Neural progenitor cell (in vitro differentiated cells): ENCODE measurements around the gene TXNRD3. TPM values are rescaled to one million over a fixed set of nuclear protein-coding genes. Genes with fewer than 3 reads are reported as not detected.

Source experiments
- DNase-seq: peaks from one replicate; pipeline ENCODE4 v3.0.0-alpha.2; 2016; ENCODE audit warnings: low spot score
- H2AFZ ChIP-seq: fragments of 200-600 bp; sonication (generic); replicated peaks from 2 replicates; pipeline ENCODE4 v1.6.1; 2016; ENCODE audit warnings: antibody characterized with exemption
- H3F3A ChIP-seq: fragments of 200-600 bp; sonication (generic); 2 replicates; pipeline ENCODE4 v1.6.1; 2016; ENCODE audit warnings: antibody characterized with exemption, low read depth
- H3K27ac ChIP-seq: fragments of 200-600 bp; sonication (generic); 2 replicates; pipeline ENCODE4 v1.5.1; 2016; ENCODE audit warnings: mild to moderate bottlenecking
- H3K27me3 ChIP-seq: fragments of 200-600 bp; sonication (generic); 2 replicates; pipeline ENCODE4 v1.6.1; 2016; ENCODE audit warnings: mild to moderate bottlenecking, moderate library complexity
- H3K36me3 ChIP-seq: fragments of 200-600 bp; sonication (generic); 2 replicates; pipeline ENCODE4 v1.5.1; 2016
- H3K4me1 ChIP-seq: fragments of 200-600 bp; sonication (generic); 2 replicates; pipeline ENCODE4 v1.6.1; 2016; ENCODE audit warnings: mixed run types
- H3K4me2 ChIP-seq: fragments of 200-600 bp; sonication (generic); 2 replicates; pipeline ENCODE4 v1.6.1; 2016
- H3K4me3 ChIP-seq: fragments of 200-600 bp; sonication (generic); 2 replicates; pipeline ENCODE4 v1.5.1; 2016
- H3K79me2 ChIP-seq: fragments of 200-600 bp; sonication (generic); 2 replicates; pipeline ENCODE4 v1.6.1; 2016; ENCODE audit warnings: low read depth
- H3K9ac ChIP-seq: fragments of 200-600 bp; sonication (generic); 2 replicates; pipeline ENCODE4 v1.6.1; 2016
- H3K9me3 ChIP-seq: fragments of 200-600 bp; sonication (generic); 2 replicates; pipeline ENCODE4 v1.5.1; 2016; ENCODE audit warnings: low read depth
- H4K20me1 ChIP-seq: fragments of 200-600 bp; sonication (generic); 2 replicates; pipeline ENCODE4 v1.6.1; 2016; ENCODE audit warnings: low read depth
- H3K27ac Mint-ChIP-seq: 3 replicates; pipeline ENCODE4 v1.8.0; 2021; ENCODE audit warnings: mixed read lengths
- H3K27me3 Mint-ChIP-seq: 2 replicates; pipeline ENCODE4 v1.8.0; 2022; ENCODE audit warnings: low read depth, mild to moderate bottlenecking, inconsistent platforms, moderate library complexity, mixed read lengths; ENCODE audit not compliant: insufficient read depth
- H3K36me3 Mint-ChIP-seq: 3 replicates; pipeline ENCODE4 v1.8.0; 2021; ENCODE audit warnings: mixed read lengths
- H3K4me1 Mint-ChIP-seq: 3 replicates; pipeline ENCODE4 v1.8.0; 2021; ENCODE audit warnings: mixed read lengths
- H3K4me3 Mint-ChIP-seq: 3 replicates; pipeline ENCODE4 v1.8.0; 2021; ENCODE audit warnings: mild to moderate bottlenecking, moderate library complexity, mixed read lengths
- H3K9me3 Mint-ChIP-seq: 3 replicates; pipeline ENCODE4 v1.8.0; 2020; ENCODE audit warnings: mixed read lengths
- EZH2 ChIP-seq: fragments of 200-600 bp; sonication (generic); IDR thresholded peaks from 2 replicates; pipeline ENCODE4 v1.6.1; 2017; ENCODE audit warnings: antibody characterized with exemption, mild to moderate bottlenecking, moderate library complexity
- EZH2phosphoT487 ChIP-seq: fragments of 200-600 bp; sonication (generic); IDR thresholded peaks from 2 replicates; pipeline ENCODE4 v1.6.1; 2017; ENCODE audit warnings: antibody characterized with exemption
- total RNA-seq: library from RNA; depleted of rRNA; stranded (reverse); fragments of >200 nt; gene quantifications from 2 replicates; pipeline ENCODE4 v1.2.3, GENCODE V29; 2015; ENCODE audit warnings: low replicate concordance
- TF ChIP-seq, protein P1 (sequence below): fragments of 200-600 bp; sonication (generic); IDR thresholded peaks from 2 replicates; pipeline ENCODE4 v1.5.1; 2017; ENCODE audit warnings: antibody characterized with exemption, mild to moderate bottlenecking

Gene TXNRD3
- total RNA-seq, 1 donor from 2014 or later = 10.3 TPM

DNA sequence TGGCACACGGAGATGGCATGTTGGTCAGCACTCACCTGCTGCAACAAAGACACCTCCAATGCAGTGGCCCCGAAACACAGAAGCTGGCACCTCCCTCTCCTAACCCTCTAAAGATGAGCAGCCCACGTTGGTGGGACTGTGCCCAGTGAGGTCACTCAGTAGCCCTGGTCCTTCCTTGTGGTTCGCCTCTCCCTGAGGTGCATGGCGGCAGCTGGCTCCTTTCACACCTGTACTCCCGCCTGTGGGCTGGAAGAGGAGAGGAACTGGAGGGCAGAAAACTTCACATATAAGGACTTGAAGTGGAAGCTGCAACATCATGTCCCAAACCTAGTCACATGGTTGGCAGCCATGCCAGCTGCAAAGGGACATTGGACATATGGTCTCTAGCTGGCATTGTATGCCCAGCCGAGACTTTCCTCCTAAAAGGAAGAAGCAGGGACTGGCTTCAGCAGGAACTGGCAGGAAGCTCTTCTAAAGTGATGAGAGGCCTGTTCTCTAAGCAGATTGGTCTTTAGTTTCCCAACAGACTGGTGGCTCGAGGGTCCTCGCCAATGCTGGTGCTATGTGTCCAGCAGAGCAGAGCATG lies 85.4 kb downstream of the TXNRD3 start:
- Mint-ChIP-seq H3K9me3 (no peaks in the 10 kb centered on the region), H3K27me3 (no peaks in the 10 kb centered on the region), H3K36me3 (no peaks in the 10 kb centered on the region), H3K4me3 (no peak overlapping the region), H3K4me1 (peaks cover 3% of the 10 kb centered on the region), H3K27ac (no peak overlapping the region)
- Histone ChIP-seq H3K4me2 (no peak overlapping the region), H3K27me3 (peaks cover 4% of the 10 kb centered on the region), H3K27ac (no peak overlapping the region), H3K79me2 (no peaks in the 10 kb centered on the region), H3K9me3 (no peaks in the 10 kb centered on the region), H3K4me1 (no peaks in the 10 kb centered on the region), H3K9ac (no peak overlapping the region), H3F3A (no peaks in the 10 kb centered on the region), H4K20me1 (no peaks in the 10 kb centered on the region), H3K36me3 (no peaks in the 10 kb centered on the region), H2AFZ (no peak overlapping the region), H3K4me3 (no peak overlapping the region)
- TF ChIP-seq, protein P1, sequence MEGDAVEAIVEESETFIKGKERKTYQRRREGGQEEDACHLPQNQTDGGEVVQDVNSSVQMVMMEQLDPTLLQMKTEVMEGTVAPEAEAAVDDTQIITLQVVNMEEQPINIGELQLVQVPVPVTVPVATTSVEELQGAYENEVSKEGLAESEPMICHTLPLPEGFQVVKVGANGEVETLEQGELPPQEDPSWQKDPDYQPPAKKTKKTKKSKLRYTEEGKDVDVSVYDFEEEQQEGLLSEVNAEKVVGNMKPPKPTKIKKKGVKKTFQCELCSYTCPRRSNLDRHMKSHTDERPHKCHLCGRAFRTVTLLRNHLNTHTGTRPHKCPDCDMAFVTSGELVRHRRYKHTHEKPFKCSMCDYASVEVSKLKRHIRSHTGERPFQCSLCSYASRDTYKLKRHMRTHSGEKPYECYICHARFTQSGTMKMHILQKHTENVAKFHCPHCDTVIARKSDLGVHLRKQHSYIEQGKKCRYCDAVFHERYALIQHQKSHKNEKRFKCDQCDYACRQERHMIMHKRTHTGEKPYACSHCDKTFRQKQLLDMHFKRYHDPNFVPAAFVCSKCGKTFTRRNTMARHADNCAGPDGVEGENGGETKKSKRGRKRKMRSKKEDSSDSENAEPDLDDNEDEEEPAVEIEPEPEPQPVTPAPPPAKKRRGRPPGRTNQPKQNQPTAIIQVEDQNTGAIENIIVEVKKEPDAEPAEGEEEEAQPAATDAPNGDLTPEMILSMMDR = no peak
- TF ChIP-seq EZH2phosphoT487 = no peak
- TF ChIP-seq EZH2 = no peak
- no peak for DNase-seq

GRCh38 chr3:126568776-126569342 lies 86.1 kb downstream of the TXNRD3 start:
- peaks cover 4% of the 10 kb centered on the region for H3K27me3 ChIP-seq
- H3K4me3 ChIP-seq = no peak overlapping the region
- H3K27ac Mint-ChIP-seq = no peak overlapping the region
- H3K79me2 ChIP-seq = no peaks in the 10 kb centered on the region
- H2AFZ ChIP-seq = no peak overlapping the region
- no peak overlapping the region for H3K27ac ChIP-seq
- H3K9me3 ChIP-seq = no peaks in the 10 kb centered on the region
- H3K4me1 Mint-ChIP-seq = peaks cover 3% of the 10 kb centered on the region
- no peak overlapping the region for H3K9ac ChIP-seq
- DNase-seq = no peak
- TF ChIP-seq EZH2 (no peak), EZH2phosphoT487 (no peak)
- TF ChIP-seq, protein P1 = no peak
- H3K36me3 Mint-ChIP-seq = no peaks in the 10 kb centered on the region
- H3K4me3 Mint-ChIP-seq = no peak overlapping the region
- no peaks in the 10 kb centered on the region for H4K20me1 ChIP-seq
- H3K4me1 ChIP-seq = no peaks in the 10 kb centered on the region
- H3K36me3 ChIP-seq = no peaks in the 10 kb centered on the region
- no peak overlapping the region for H3K4me2 ChIP-seq
- H3K9me3 Mint-ChIP-seq = no peaks in the 10 kb centered on the region
- no peaks in the 10 kb centered on the region for H3F3A ChIP-seq
- H3K27me3 Mint-ChIP-seq = no peaks in the 10 kb centered on the region

GRCh38 chr3:126567696-126568438 lies 87.1 kb downstream of the TXNRD3 start:
- peak; percentile 39 for DNase-seq
- TF ChIP-seq, protein P1 = no peak
- TF ChIP-seq EZH2phosphoT487 (no peak), EZH2 (no peak)
- Histone ChIP-seq H3K9ac (no peak overlapping the region), H3K27me3 (peaks cover 4% of the 10 kb centered on the region), H3F3A (no peaks in the 10 kb centered on the region), H3K4me3 (no peak overlapping the region), H4K20me1 (no peaks in the 10 kb centered on the region), H2AFZ (no peak overlapping the region), H3K4me2 (no peak overlapping the region), H3K79me2 (no peaks in the 10 kb centered on the region), H3K4me1 (no peaks in the 10 kb centered on the region), H3K36me3 (no peaks in the 10 kb centered on the region), H3K9me3 (no peaks in the 10 kb centered on the region), H3K27ac (no peak overlapping the region)
- Mint-ChIP-seq H3K36me3 (no peaks in the 10 kb centered on the region), H3K27ac (peak overlapping the region; percentile 63), H3K4me1 (peaks cover 3% of the 10 kb centered on the region), H3K9me3 (peaks cover under 1% of the 10 kb centered on the region), H3K27me3 (no peaks in the 10 kb centered on the region), H3K4me3 (no peak overlapping the region)
